Thyroid gland (tissue), 4 donors: ENCODE results near the gene CD37. TPM values are rescaled to one million over a fixed set of nuclear protein-coding genes. Genes with fewer than 3 reads are reported as not detected.

Experiments used
- DNase-seq, 2 donors: peaks; one replicate each; pipeline ENCODE4 v3.0.0-alpha.2; 2019
- H3K27ac ChIP-seq, 3 donors: fragments of 200-600 bp; sonication (generic); 1 replicate in 2 of 3; 2 replicates in 1 of 3; pipeline ENCODE4 v1.5.1; 2016 to 2019; ENCODE audit warnings: mild to moderate bottlenecking in 1 of 3, moderate library complexity in 1 of 3
- H3K27me3 ChIP-seq: fragments of 200-600 bp; sonication (generic); one replicate; pipeline ENCODE4 v1.5.1; 2019
- H3K36me3 ChIP-seq, 2 donors: fragments of 200-600 bp; sonication (generic); one replicate each; pipeline ENCODE4 v1.5.1; 2016 to 2019
- H3K4me1 ChIP-seq, 2 donors: fragments of 200-600 bp; sonication (generic); one replicate each; pipeline ENCODE4 v1.5.1; 2017 to 2019
- H3K4me3 ChIP-seq, 3 donors: fragments of 200-600 bp; sonication (generic); replicated peaks in 1 of 3; 1 replicate in 2 of 3; 2 replicates in 1 of 3; pipeline ENCODE4 v1.5.1; 2016; ENCODE audit warnings: mild to moderate bottlenecking in 1 of 3
- H3K9me3 ChIP-seq: fragments of 200-600 bp; sonication (generic); one replicate; pipeline ENCODE4 v1.5.1; 2017
- POLR2A ChIP-seq, 2 donors: fragments of 450-650 bp; IDR thresholded peaks; one replicate each; pipeline ENCODE4 v1.6.1; 2017; ENCODE audit warnings: antibody characterized with exemption in 2 of 2, mild to moderate bottlenecking in 2 of 2, moderate library complexity in 1 of 2
- WGBS, 2 donors: methylation state at CpG; one replicate each; pipeline ENCODE4 v1.1.5; 2017; 5-methylcytosine and 5-hydroxymethylcytosine counted together
- intact Hi-C: fragments of 100-400 bp; cut with DNase I; formaldehyde crosslinking; loops from one replicate; pipeline ENCODE4 v1.15.1; 2023
- microRNA-seq: library from miRNA; unstranded; fragments of <30 nt; microRNA quantifications from one replicate; pipeline ENCODE4, GENCODE V29; 2016
- small RNA-seq: library from RNA; depleted of rRNA; stranded (forward); fragments of <200 nt; gene quantifications from one replicate; pipeline ENCODE3, GENCODE V24; 2016
- total RNA-seq, 4 donors: library from RNA; depleted of rRNA; stranded (reverse); fragments of >200 nt; gene quantifications; one replicate each; pipeline ENCODE4 v1.2.3, GENCODE V29; 2016
- TF ChIP-seq, protein P1 (sequence below), 6 experiments: fragments of 200-600 bp in 3 of 6; fragments of 450-650 bp in 3 of 6; sonication (generic) in 3 of 6; IDR thresholded peaks; one replicate each; pipeline ENCODE4 v1.5.1; 2016 to 2019; ENCODE audit warnings: antibody characterized with exemption in 6 of 6, mild to moderate bottlenecking in 2 of 6, inconsistent platforms in 1 of 6, moderate library complexity in 1 of 6

CD37 gene
- total RNA-seq, 4 donors from 2014 or later, result 2.1 to 9.7 (median 5.4) TPM

GRCh38 chr19:49389406-49389805, 54.2 kb downstream of the CD37 start:
- Histone ChIP-seq H3K4me1 (no peaks in the 10 kb centered on the region), H3K4me3 (no peak overlapping the region), H3K27ac (no peak overlapping the region), H3K27me3 (no peaks in the 10 kb centered on the region), H3K36me3 (no peaks in the 10 kb centered on the region), H3K9me3 (no peaks in the 10 kb centered on the region)
- TF ChIP-seq, protein P1, sequence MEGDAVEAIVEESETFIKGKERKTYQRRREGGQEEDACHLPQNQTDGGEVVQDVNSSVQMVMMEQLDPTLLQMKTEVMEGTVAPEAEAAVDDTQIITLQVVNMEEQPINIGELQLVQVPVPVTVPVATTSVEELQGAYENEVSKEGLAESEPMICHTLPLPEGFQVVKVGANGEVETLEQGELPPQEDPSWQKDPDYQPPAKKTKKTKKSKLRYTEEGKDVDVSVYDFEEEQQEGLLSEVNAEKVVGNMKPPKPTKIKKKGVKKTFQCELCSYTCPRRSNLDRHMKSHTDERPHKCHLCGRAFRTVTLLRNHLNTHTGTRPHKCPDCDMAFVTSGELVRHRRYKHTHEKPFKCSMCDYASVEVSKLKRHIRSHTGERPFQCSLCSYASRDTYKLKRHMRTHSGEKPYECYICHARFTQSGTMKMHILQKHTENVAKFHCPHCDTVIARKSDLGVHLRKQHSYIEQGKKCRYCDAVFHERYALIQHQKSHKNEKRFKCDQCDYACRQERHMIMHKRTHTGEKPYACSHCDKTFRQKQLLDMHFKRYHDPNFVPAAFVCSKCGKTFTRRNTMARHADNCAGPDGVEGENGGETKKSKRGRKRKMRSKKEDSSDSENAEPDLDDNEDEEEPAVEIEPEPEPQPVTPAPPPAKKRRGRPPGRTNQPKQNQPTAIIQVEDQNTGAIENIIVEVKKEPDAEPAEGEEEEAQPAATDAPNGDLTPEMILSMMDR (IDR thresholded peaks at IDR 0.05), result no peak
- TF ChIP-seq POLR2A (IDR thresholded peaks at IDR 0.05), result no peak
- no peak for DNase-seq
- intact Hi-C loops, result no loop called here
- 95 to 97% methylated on average over 18 to 20 of the region's 20 CpGs for WGBS, 2 donors

Small RNAs within 50 kb of the gene (microRNA-seq; reads per million reads assigned to microRNA genes)
- not detected for gene MIR4324

Small RNAs within 50 kb of the gene (small RNA-seq; reads per million reads assigned to genes)
- gene MIR4324, result not detected

Other genes starting within 250 kb of the CD37 start
- 100 to 1,000 TPM; 253 to 388 (median 305) TPM for gene SNRNP70, start 250.0 kb upstream of the CD37 start, total RNA-seq
- gene LIN7B, start 221.0 kb upstream of the CD37 start, total RNA-seq, result 10 to 100 TPM; 10.5 to 17.7 (median 13.8) TPM
- 10 to 100 TPM in 1 of 4 donors, 1 to 10 TPM in 3; 1.7 to 13.4 (median 6.1) TPM for gene C19orf73, start 216.3 kb upstream of the CD37 start, total RNA-seq
- 1 to 10 TPM; 4.6 to 7.4 (median 5.3) TPM for gene PPFIA3, start 215.9 kb upstream of the CD37 start, total RNA-seq
- 1 to 10 TPM; 1.1 to 4.1 (median 2.1) TPM for gene HRC, start 180.0 kb upstream of the CD37 start, total RNA-seq
- gene TRPM4, start 177.6 kb upstream of the CD37 start, total RNA-seq, result 10 to 100 TPM; 18.4 to 36.4 (median 26.1) TPM
- gene SLC6A16, start 10.2 kb upstream of the CD37 start, total RNA-seq, result 1 to 10 TPM in 2 of 4 donors, under 1 TPM in 2; 0.24 to 7.8 (median 1.4) TPM
- gene TEAD2, start 27.0 kb downstream of the CD37 start, total RNA-seq, result 10 to 100 TPM in 3 of 4 donors, 1 to 10 TPM in 1; 6.9 to 19.5 (median 13.7) TPM
- gene DKKL1, start 28.5 kb downstream of the CD37 start, total RNA-seq, result 1 to 10 TPM in 1 of 4 donors, not detected in 3; 1.3 TPM
- 1 to 10 TPM in 1 of 4 donors, not detected in 3; 1.3 TPM for gene KASH5, start 52.8 kb downstream of the CD37 start, total RNA-seq
- gene PTH2, start 88.0 kb downstream of the CD37 start, total RNA-seq, result not detected
- not detected for gene GFY, start 90.0 kb downstream of the CD37 start, total RNA-seq
- gene SLC17A7, start 106.1 kb downstream of the CD37 start, total RNA-seq, result 1 to 10 TPM in 3 of 4 donors, under 1 TPM in 1; 0.73 to 1.5 (median 1.3) TPM
- 100 to 1,000 TPM in 2 of 4 donors, 10 to 100 TPM in 2; 69.7 to 125 (median 99.8) TPM for gene PIH1D1, start 116.4 kb downstream of the CD37 start, total RNA-seq
- 10 to 100 TPM; 32.5 to 39.5 (median 34.2) TPM for gene ALDH16A1, start 117.8 kb downstream of the CD37 start, total RNA-seq
- 1 to 10 TPM; 2.8 to 7.3 (median 6.3) TPM for gene FLT3LG, start 138.8 kb downstream of the CD37 start, total RNA-seq
- 1,000 to 10,000 TPM; 1,542 to 2,853 (median 2,123) TPM for gene RPL13A, start 152.2 kb downstream of the CD37 start, total RNA-seq
- 1,000 to 10,000 TPM; 1,543 to 4,390 (median 2,518) TPM for gene RPS11, start 161.0 kb downstream of the CD37 start, total RNA-seq
- gene FCGRT, start 177.3 kb downstream of the CD37 start, total RNA-seq, result 100 to 1,000 TPM; 149 to 248 (median 180) TPM
- gene RCN3, start 192.6 kb downstream of the CD37 start, total RNA-seq, result 10 to 100 TPM in 3 of 4 donors, 1 to 10 TPM in 1; 9.7 to 12.6 (median 11.3) TPM
- gene NOSIP, start 245.2 kb downstream of the CD37 start, total RNA-seq, result 10 to 100 TPM; 46.1 to 94.6 (median 64.7) TPM
- gene PRRG2, start 245.9 kb downstream of the CD37 start, total RNA-seq, result 10 to 100 TPM in 3 of 4 donors, 1 to 10 TPM in 1; 8.9 to 29.6 (median 25.0) TPM